Measurements from ENCODE around the gene GCC2. TPM values are rescaled to one million over a fixed set of nuclear protein-coding genes. Genes with fewer than 3 reads are reported as not detected.

GCC2 gene, protein sequence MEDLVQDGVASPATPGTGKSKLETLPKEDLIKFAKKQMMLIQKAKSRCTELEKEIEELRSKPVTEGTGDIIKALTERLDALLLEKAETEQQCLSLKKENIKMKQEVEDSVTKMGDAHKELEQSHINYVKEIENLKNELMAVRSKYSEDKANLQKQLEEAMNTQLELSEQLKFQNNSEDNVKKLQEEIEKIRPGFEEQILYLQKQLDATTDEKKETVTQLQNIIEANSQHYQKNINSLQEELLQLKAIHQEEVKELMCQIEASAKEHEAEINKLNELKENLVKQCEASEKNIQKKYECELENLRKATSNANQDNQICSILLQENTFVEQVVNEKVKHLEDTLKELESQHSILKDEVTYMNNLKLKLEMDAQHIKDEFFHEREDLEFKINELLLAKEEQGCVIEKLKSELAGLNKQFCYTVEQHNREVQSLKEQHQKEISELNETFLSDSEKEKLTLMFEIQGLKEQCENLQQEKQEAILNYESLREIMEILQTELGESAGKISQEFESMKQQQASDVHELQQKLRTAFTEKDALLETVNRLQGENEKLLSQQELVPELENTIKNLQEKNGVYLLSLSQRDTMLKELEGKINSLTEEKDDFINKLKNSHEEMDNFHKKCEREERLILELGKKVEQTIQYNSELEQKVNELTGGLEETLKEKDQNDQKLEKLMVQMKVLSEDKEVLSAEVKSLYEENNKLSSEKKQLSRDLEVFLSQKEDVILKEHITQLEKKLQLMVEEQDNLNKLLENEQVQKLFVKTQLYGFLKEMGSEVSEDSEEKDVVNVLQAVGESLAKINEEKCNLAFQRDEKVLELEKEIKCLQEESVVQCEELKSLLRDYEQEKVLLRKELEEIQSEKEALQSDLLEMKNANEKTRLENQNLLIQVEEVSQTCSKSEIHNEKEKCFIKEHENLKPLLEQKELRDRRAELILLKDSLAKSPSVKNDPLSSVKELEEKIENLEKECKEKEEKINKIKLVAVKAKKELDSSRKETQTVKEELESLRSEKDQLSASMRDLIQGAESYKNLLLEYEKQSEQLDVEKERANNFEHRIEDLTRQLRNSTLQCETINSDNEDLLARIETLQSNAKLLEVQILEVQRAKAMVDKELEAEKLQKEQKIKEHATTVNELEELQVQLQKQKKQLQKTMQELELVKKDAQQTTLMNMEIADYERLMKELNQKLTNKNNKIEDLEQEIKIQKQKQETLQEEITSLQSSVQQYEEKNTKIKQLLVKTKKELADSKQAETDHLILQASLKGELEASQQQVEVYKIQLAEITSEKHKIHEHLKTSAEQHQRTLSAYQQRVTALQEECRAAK (N-terminal part only)
- 10 to 100 TPM; 16.4 to 48.0 (median 38.9) TPM for total RNA-seq
- 10 to 100 TPM in 2 of 3 donors, 1 to 10 TPM in 1; 9.5 to 38.8 (median 17.9) TPM for polyA plus RNA-seq
- long read RNA-seq, donor 1, partial matches to known transcripts: 0 of 3 reads
- long read RNA-seq, donor 1, other reads (novel, unspliced or antisense): 0 of 3 reads
- long read RNA-seq, donor 2, partial matches to known transcripts: 6 of 11 reads
- long read RNA-seq, donor 2, other reads (novel, unspliced or antisense): 0 of 11 reads
- long read RNA-seq, donor 3, partial matches to known transcripts: 7 of 11 reads
- long read RNA-seq, donor 3, other reads (novel, unspliced or antisense): 0 of 11 reads
- long read RNA-seq, donor 4, partial matches to known transcripts: 29 of 32 reads
- long read RNA-seq, donor 4, other reads (novel, unspliced or antisense): 2 of 32 reads
- long read RNA-seq, donor 5, full-length matches to known transcripts: 4 of 15 reads
- long read RNA-seq, donor 5, partial matches to known transcripts: 7 of 15 reads
- long read RNA-seq, donor 5, other reads (novel, unspliced or antisense): 4 of 15 reads
- long read RNA-seq, donor 6, partial matches to known transcripts: 28 of 38 reads
- long read RNA-seq, donor 6, other reads (novel, unspliced or antisense): 6 of 38 reads
- long read RNA-seq, donor 7, partial matches to known transcripts: 8 of 8 reads
- long read RNA-seq, donor 7, other reads (novel, unspliced or antisense): 0 of 8 reads
- long read RNA-seq, donor 8, partial matches to known transcripts: 13 of 15 reads
- long read RNA-seq, donor 8, other reads (novel, unspliced or antisense): 0 of 15 reads
- long read RNA-seq, donor 9, partial matches to known transcripts: 7 of 11 reads
- long read RNA-seq, donor 9, other reads (novel, unspliced or antisense): 0 of 11 reads
- long read RNA-seq, donor 10, partial matches to known transcripts: 0 of 1 reads
- long read RNA-seq, donor 10, other reads (novel, unspliced or antisense): 0 of 1 reads

DNA sequence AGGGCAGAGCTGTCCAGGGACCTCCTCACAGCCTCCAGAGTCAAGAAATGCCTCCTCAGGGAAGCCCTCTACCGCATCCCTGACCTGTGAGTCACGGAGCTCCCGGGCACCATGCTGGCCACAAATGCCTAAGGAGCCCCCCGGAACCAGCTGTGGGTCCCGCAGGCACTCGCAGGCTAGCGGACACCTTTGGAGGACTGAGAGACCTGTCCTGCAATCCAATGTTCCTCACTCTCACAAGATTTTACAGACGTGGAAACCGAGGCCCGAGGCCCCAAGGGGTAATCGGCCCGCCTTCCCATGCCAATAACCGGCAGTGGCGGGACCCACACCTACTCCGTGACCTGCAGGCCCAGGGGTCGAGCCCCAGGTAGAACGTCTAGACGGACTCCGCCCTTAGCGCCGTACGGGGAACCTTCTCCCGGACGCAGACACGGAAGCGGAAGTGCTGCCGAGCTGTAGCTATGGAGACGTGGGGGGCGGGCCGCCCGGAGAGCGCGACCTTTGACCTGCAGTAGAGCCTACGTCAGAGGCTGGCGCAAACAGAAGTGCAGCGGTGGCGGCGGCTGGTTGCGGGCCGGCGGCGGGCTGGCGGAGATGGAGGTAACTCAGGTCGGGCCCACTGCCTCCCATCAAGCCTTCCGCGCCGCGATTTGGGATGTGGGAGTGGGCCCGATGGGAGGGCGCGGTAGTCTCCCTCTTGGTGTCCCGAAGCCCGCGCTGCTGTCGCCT is at the start of gene GCC2:
TSS of gene GCC2 (plus strand) at position 529 of the 732 bp plus-strand sequence. CDS start at position 598, 69 bp downstream.
- intact Hi-C loops (cut with DNase I): loop anchor here in 1 of 2 donors (10.0 kb wide), 1 partner anchor 74 kb away; the partner anchor contains the start of gene SULT1C4
- peak within 1 kb of the TSS; percentile 81 to 98 (median 92) for H3K27ac ChIP-seq
- H3K27me3 ChIP-seq: no peaks in the 10 kb centered on the region
- H3K9me3 ChIP-seq (replicated peaks in 1 of 3): no peaks in the 10 kb centered on the region
- H3K4me3 ChIP-seq: peak within 1 kb of the TSS; percentile 63 to 98 (median 92)
- H3K36me3 ChIP-seq (replicated peaks in 1 of 2): peaks cover 0 to 19% of the 10 kb centered on the region in 2 donors
- WGBS, 4 donors: 0 to 1% (median 0%) methylated on average over 2 to 55 of the region's 55 CpGs; no CpG with 5 or more reads in 1 of the 4 donors
- peak; percentile 95 to 99 (median 97) for DNase-seq
- H3K4me1 ChIP-seq (replicated peaks in 1 of 2): peaks cover 7 to 12% of the 10 kb centered on the region in 2 donors
- TF ChIP-seq POLR2A (IDR thresholded peaks at IDR 0.05): peak; percentile 78 to 96
- TF ChIP-seq, protein P1, sequence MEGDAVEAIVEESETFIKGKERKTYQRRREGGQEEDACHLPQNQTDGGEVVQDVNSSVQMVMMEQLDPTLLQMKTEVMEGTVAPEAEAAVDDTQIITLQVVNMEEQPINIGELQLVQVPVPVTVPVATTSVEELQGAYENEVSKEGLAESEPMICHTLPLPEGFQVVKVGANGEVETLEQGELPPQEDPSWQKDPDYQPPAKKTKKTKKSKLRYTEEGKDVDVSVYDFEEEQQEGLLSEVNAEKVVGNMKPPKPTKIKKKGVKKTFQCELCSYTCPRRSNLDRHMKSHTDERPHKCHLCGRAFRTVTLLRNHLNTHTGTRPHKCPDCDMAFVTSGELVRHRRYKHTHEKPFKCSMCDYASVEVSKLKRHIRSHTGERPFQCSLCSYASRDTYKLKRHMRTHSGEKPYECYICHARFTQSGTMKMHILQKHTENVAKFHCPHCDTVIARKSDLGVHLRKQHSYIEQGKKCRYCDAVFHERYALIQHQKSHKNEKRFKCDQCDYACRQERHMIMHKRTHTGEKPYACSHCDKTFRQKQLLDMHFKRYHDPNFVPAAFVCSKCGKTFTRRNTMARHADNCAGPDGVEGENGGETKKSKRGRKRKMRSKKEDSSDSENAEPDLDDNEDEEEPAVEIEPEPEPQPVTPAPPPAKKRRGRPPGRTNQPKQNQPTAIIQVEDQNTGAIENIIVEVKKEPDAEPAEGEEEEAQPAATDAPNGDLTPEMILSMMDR (IDR thresholded peaks at IDR 0.05): no peak

DNA sequence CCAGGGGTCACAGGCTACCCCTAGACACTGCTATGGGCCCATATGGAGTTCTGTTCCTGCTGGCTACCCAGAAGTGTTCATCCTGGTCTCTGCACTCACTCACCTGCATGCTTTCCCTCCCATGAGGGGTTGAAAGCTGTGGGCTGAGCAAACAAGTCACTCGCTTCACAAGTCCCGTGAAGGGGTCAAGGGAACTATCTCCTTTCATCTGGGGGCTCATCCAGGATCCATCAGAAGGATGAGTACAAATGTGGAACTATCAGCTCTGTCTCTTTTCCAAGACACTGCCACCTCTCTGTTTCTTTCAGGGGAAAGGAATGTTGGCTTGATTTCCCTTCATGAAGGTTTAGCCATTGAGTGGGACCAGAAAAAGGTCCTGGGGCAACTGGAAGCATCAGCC is 49.5 kb upstream of the GCC2 start:
- H3K4me1 ChIP-seq (replicated peaks in 1 of 2): no peaks in the 10 kb centered on the region
- no peak for DNase-seq
- WGBS, 4 donors: 80 to 100% (median 96%) methylated on average over 1 to 2 of the region's 2 CpGs
- no peak overlapping the region for H3K4me3 ChIP-seq
- H3K9me3 ChIP-seq (replicated peaks in 1 of 3): peaks cover 0 to 9% (median 0%) of the 10 kb centered on the region in 3 donors
- no peaks in the 10 kb centered on the region for H3K27me3 ChIP-seq
- TF ChIP-seq POLR2A (IDR thresholded peaks at IDR 0.05): no peak
- TF ChIP-seq, protein P1 (IDR thresholded peaks at IDR 0.05): no peak
- H3K27ac ChIP-seq: no peak overlapping the region
- no peaks in the 10 kb centered on the region for H3K36me3 ChIP-seq (replicated peaks in 1 of 2)
- intact Hi-C loops (cut with DNase I): no loop called here
